Measurements from ENCODE around the gene GINS2.

GINS2 gene

GRCh38 chr16:85665373-85665740 is 23.4 kb downstream of the GINS2 start:
- TF ChIP-seq CTCF (IDR thresholded peaks at IDR 0.05; ENCODE audit: control insufficient read depth, extremely low read depth, insufficient read depth): no peak
- no peak for DNase-seq (ENCODE audit: low read depth)
- no peak overlapping the region for H3K4me3 ChIP-seq (ENCODE audit: low read depth, low read length)

GRCh38 chr16:85664580-85665372 is 24.0 kb downstream of the GINS2 start:
- no peak for DNase-seq (ENCODE audit: low read depth)
- TF ChIP-seq CTCF (IDR thresholded peaks at IDR 0.05; ENCODE audit: control insufficient read depth, extremely low read depth, insufficient read depth): no peak

GRCh38 chr16:85663891-85664321 is 24.8 kb downstream of the GINS2 start:
- TF ChIP-seq CTCF (IDR thresholded peaks at IDR 0.05; ENCODE audit: control insufficient read depth, extremely low read depth, insufficient read depth): no peak
- no peak for DNase-seq (ENCODE audit: low read depth)
- no peak overlapping the region for H3K4me3 ChIP-seq (ENCODE audit: low read depth, low read length)

More at GRCh38 chr16:85664580-85665372, 24.0 kb downstream of the GINS2 start:
- no peak overlapping the region for H3K4me3 ChIP-seq (ENCODE audit: low read depth, low read length)

GRCh38 chr16:85662976-85663830 is 25.6 kb downstream of the GINS2 start:
- no peak for DNase-seq (ENCODE audit: low read depth)
- TF ChIP-seq CTCF (IDR thresholded peaks at IDR 0.05; ENCODE audit: control insufficient read depth, extremely low read depth, insufficient read depth): no peak
- no peak overlapping the region for H3K4me3 ChIP-seq (ENCODE audit: low read depth, low read length)

GRCh38 chr16:85662482-85662812 is 26.3 kb downstream of the GINS2 start:
- DNase-seq (ENCODE audit: low read depth): no peak
- H3K4me3 ChIP-seq (ENCODE audit: low read depth, low read length): no peak overlapping the region
- TF ChIP-seq CTCF (IDR thresholded peaks at IDR 0.05; ENCODE audit: control insufficient read depth, extremely low read depth, insufficient read depth): no peak

GRCh38 chr16:85661740-85662481 is 26.8 kb downstream of the GINS2 start:
- TF ChIP-seq CTCF (IDR thresholded peaks at IDR 0.05; ENCODE audit: control insufficient read depth, extremely low read depth, insufficient read depth): no peak
- no peak overlapping the region for H3K4me3 ChIP-seq (ENCODE audit: low read depth, low read length)
- DNase-seq (ENCODE audit: low read depth): no peak
